Loucy (cell line): ENCODE results near the gene RCC1.

Experiments
- H2AFZ ChIP-seq: fragments of 200-600 bp; sonication (generic); 2 replicates; pipeline ENCODE4 v1.6.0; 2016; ENCODE audit warnings: antibody characterized with exemption, mild to moderate bottlenecking, low read length, moderate library complexity
- H3F3A ChIP-seq: fragments of 200-600 bp; 2 replicates; pipeline ENCODE4 v1.6.0; 2016; ENCODE audit warnings: antibody characterized with exemption, low read depth, mild to moderate bottlenecking
- H3K27me3 ChIP-seq: fragments of 200-600 bp; sonication (generic); 2 replicates; pipeline ENCODE4 v1.6.1; 2014; ENCODE audit warnings: low read length, mild to moderate bottlenecking; ENCODE audit not compliant: insufficient read depth, poor library complexity, severe bottlenecking
- H3K36me3 ChIP-seq: fragments of 200-600 bp; sonication (generic); 2 replicates; pipeline ENCODE4 v1.6.1; 2016; ENCODE audit warnings: low read length; ENCODE audit not compliant: insufficient read depth
- H3K4me1 ChIP-seq: fragments of 200-600 bp; sonication (generic); 2 replicates; pipeline ENCODE4 v1.5.1; 2014; ENCODE audit warnings: low read length, mild to moderate bottlenecking; ENCODE audit not compliant: insufficient read depth, poor library complexity, severe bottlenecking
- H3K4me2 ChIP-seq: fragments of 200-600 bp; sonication (generic); 2 replicates; pipeline ENCODE4 v1.6.0; 2014; ENCODE audit warnings: antibody characterized with exemption, low read length, low read depth, mild to moderate bottlenecking; ENCODE audit not compliant: poor library complexity, severe bottlenecking
- H3K4me3 ChIP-seq: fragments of 200-600 bp; sonication (generic); 2 replicates; pipeline ENCODE4 v1.5.1; 2014; ENCODE audit warnings: low read length, mild to moderate bottlenecking, mixed read lengths; ENCODE audit not compliant: poor library complexity, severe bottlenecking
- H3K79me2 ChIP-seq: fragments of 200-600 bp; sonication (generic); 2 replicates; pipeline ENCODE4 v1.6.1; 2014; ENCODE audit warnings: low read length; ENCODE audit not compliant: insufficient read depth
- H3K9ac ChIP-seq: fragments of 200-600 bp; sonication (generic); 2 replicates; pipeline ENCODE4 v1.6.0; 2014; ENCODE audit warnings: mild to moderate bottlenecking, low read depth, low read length, moderate library complexity; ENCODE audit not compliant: poor library complexity, severe bottlenecking
- H3K9me2 ChIP-seq: fragments of 200-600 bp; sonication (generic); replicated peaks from 2 replicates; pipeline ENCODE4 v1.6.1; 2016; ENCODE audit warnings: low read depth, low read length, mixed read lengths
- H3K9me3 ChIP-seq: fragments of 200-600 bp; sonication (generic); 2 replicates; pipeline ENCODE4 v1.6.1; 2014; ENCODE audit warnings: mild to moderate bottlenecking, antibody characterized with exemption, low read length, low read depth; ENCODE audit not compliant: insufficient read depth
- H4K20me1 ChIP-seq: fragments of 200-600 bp; sonication (generic); 2 replicates; pipeline ENCODE4 v1.6.0; 2014; ENCODE audit warnings: antibody characterized with exemption, low read length, mild to moderate bottlenecking; ENCODE audit not compliant: insufficient read depth, poor library complexity, severe bottlenecking
- EZH2phosphoT487 ChIP-seq: fragments of 200-600 bp; IDR thresholded peaks from 2 replicates; pipeline ENCODE4 v1.6.1; 2018; ENCODE audit warnings: antibody characterized with exemption, mild to moderate bottlenecking, moderate library complexity, borderline replicate concordance
- TF ChIP-seq, protein P1 (sequence below): fragments of 200-600 bp; sonication (generic); conservative IDR thresholded peaks from 2 replicates; pipeline ENCODE4 v1.5.1; 2014; ENCODE audit warnings: mild to moderate bottlenecking, antibody characterized with exemption, low read length

Gene RCC1

DNA sequence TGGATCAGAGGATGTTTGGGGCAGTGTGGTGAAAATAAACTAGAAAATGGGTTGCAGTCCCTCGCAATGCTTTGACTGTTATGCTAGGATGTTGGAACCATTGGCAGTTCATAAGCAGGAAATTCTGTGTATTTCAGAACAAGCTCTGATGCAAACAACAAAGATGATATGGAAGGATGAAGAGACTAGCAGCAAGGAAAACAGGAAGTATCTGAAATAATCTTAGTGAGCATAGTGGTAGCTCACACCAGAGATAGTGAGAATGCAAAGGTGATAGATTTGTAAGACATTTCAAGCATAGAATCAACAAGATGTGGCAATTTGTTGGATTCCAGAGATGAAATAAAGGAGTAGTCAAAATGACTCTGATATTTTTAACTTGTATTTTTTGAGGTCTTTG lies 11.1 kb upstream of the RCC1 start:
- no peaks in the 10 kb centered on the region for H3K9me2 ChIP-seq
- no peaks in the 10 kb centered on the region for H4K20me1 ChIP-seq
- TF ChIP-seq, protein P1, sequence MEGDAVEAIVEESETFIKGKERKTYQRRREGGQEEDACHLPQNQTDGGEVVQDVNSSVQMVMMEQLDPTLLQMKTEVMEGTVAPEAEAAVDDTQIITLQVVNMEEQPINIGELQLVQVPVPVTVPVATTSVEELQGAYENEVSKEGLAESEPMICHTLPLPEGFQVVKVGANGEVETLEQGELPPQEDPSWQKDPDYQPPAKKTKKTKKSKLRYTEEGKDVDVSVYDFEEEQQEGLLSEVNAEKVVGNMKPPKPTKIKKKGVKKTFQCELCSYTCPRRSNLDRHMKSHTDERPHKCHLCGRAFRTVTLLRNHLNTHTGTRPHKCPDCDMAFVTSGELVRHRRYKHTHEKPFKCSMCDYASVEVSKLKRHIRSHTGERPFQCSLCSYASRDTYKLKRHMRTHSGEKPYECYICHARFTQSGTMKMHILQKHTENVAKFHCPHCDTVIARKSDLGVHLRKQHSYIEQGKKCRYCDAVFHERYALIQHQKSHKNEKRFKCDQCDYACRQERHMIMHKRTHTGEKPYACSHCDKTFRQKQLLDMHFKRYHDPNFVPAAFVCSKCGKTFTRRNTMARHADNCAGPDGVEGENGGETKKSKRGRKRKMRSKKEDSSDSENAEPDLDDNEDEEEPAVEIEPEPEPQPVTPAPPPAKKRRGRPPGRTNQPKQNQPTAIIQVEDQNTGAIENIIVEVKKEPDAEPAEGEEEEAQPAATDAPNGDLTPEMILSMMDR = no peak
- no peak for TF ChIP-seq EZH2phosphoT487
- no peaks in the 10 kb centered on the region for H3K27me3 ChIP-seq
- no peaks in the 10 kb centered on the region for H3K79me2 ChIP-seq
- H3K4me3 ChIP-seq = no peak overlapping the region
- H3K9me3 ChIP-seq = no peaks in the 10 kb centered on the region
- no peak overlapping the region for H3K4me2 ChIP-seq
- H3K36me3 ChIP-seq = peaks cover 64% of the 10 kb centered on the region
- H3F3A ChIP-seq = no peaks in the 10 kb centered on the region
- H2AFZ ChIP-seq = no peak overlapping the region
- no peak overlapping the region for H3K9ac ChIP-seq
- H3K4me1 ChIP-seq = no peaks in the 10 kb centered on the region

DNA sequence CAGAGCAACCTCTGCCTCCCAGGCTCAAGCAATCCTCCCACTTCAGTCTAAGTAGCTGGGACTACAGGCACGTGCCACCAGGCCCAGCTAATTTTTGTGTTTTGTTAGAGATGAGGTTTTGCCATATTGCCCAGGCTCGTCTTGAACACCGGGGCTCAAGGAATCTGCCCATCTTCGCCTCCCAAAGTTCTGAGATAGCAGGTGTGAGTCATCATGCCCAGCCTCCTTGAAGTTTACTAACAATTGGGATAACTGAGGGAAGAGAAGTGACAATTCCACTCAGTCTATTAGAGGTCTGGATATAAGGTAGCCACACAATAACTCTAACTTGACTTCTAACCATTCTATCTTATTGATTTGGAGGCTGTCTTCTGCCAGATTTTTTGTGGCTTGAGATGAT lies 6.3 kb upstream of the RCC1 start:
- no peaks in the 10 kb centered on the region for H3K79me2 ChIP-seq
- peaks cover 34% of the 10 kb centered on the region for H3K36me3 ChIP-seq
- H3K9ac ChIP-seq = no peak overlapping the region
- no peaks in the 10 kb centered on the region for H3K9me2 ChIP-seq
- H3K9me3 ChIP-seq = no peaks in the 10 kb centered on the region
- no peak overlapping the region for H3K4me3 ChIP-seq
- H3K4me1 ChIP-seq = no peaks in the 10 kb centered on the region
- peaks cover 2% of the 10 kb centered on the region; the same call in 1 of the 2 replicates for H3F3A ChIP-seq
- TF ChIP-seq EZH2phosphoT487 = no peak
- TF ChIP-seq, protein P1 = no peak
- H3K27me3 ChIP-seq = no peaks in the 10 kb centered on the region
- no peak overlapping the region for H2AFZ ChIP-seq
- H3K4me2 ChIP-seq = no peak overlapping the region
- H4K20me1 ChIP-seq = no peaks in the 10 kb centered on the region

DNA sequence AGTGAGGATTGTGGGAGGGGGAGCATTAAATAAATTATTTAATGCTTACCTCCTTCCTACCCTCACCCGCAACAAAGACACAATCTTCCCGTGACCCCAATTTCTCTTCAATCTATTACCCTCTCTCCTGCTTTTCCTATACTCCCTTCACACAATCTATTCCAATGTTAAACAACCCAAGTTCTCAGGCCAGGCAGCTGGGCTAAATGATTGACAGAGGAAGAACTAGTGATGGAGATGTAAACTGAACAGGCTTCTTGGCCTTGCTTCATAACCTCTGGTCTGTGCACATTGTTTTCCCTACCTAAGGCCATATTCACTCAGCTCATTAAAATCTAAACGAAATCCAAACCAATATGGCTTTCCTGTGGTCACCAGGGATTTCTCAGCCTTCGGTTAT lies 3.9 kb upstream of the RCC1 start:
- Histone ChIP-seq H3K9me3 (no peaks in the 10 kb centered on the region), H3K4me2 (no peak overlapping the region), H3K27me3 (peaks cover 10% of the 10 kb centered on the region), H3K9me2 (no peaks in the 10 kb centered on the region), H4K20me1 (peaks cover 10% of the 10 kb centered on the region), H3K9ac (no peak overlapping the region), H3K79me2 (peaks cover 20% of the 10 kb centered on the region), H3K36me3 (peaks cover 25% of the 10 kb centered on the region), H3K4me3 (no peak overlapping the region), H2AFZ (no peak overlapping the region), H3F3A (peaks cover 3% of the 10 kb centered on the region; the same call in 1 of the 2 replicates), H3K4me1 (no peaks in the 10 kb centered on the region)
- TF ChIP-seq, protein P1 = no peak
- TF ChIP-seq EZH2phosphoT487 = no peak
